ENCODE data around the gene CXCL13.

DNA sequence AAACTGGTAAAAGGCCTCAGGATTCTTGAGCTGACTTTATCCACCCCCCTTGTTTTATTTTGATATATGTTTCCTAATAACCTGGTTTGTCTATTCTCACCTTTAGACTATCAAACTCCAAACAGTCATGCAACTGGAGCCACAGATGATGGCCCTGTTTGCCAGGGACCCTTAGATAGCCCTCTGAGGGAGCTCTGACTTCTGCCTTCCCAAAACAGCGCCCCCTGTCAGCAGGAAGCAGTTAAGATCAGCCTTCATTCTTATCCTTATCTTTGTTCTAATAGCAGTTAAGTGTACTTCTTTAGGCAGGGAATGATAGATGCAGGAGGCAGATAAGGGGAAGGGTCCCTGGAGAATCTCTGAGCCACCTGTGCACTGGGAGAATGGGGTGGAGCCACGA lies 27.5 kb upstream of the CXCL13 start:
- TF ChIP-seq, protein P1, sequence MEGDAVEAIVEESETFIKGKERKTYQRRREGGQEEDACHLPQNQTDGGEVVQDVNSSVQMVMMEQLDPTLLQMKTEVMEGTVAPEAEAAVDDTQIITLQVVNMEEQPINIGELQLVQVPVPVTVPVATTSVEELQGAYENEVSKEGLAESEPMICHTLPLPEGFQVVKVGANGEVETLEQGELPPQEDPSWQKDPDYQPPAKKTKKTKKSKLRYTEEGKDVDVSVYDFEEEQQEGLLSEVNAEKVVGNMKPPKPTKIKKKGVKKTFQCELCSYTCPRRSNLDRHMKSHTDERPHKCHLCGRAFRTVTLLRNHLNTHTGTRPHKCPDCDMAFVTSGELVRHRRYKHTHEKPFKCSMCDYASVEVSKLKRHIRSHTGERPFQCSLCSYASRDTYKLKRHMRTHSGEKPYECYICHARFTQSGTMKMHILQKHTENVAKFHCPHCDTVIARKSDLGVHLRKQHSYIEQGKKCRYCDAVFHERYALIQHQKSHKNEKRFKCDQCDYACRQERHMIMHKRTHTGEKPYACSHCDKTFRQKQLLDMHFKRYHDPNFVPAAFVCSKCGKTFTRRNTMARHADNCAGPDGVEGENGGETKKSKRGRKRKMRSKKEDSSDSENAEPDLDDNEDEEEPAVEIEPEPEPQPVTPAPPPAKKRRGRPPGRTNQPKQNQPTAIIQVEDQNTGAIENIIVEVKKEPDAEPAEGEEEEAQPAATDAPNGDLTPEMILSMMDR (IDR thresholded peaks at IDR 0.05) = no peak
- TF ChIP-seq POLR2A (IDR thresholded peaks at IDR 0.05) = no peak

Data from lower leg skin (tissue), 3 donors.